Subcutaneous abdominal adipose tissue (tissue), 5 donors: ENCODE data around the gene SPEN.

Experiments used
- H3K27ac ChIP-seq: one replicate; pipeline ENCODE4 v1.7.0; 2013; ENCODE audit warnings: low read depth, mild to moderate bottlenecking, inconsistent platforms, low read length, moderate library complexity
- H3K27me3 ChIP-seq, 5 donors: one replicate each; pipeline ENCODE4 v1.7.0; 2013; ENCODE audit warnings: low read length in 5 of 5, inconsistent platforms in 1 of 5; ENCODE audit not compliant: control insufficient read depth in 5 of 5, insufficient read depth in 4 of 5
- H3K36me3 ChIP-seq, 5 donors: one replicate each; pipeline ENCODE4 v1.7.0; 2013; ENCODE audit warnings: low read length in 5 of 5; ENCODE audit not compliant: control insufficient read depth in 5 of 5, insufficient read depth in 5 of 5
- H3K4me1 ChIP-seq, 5 donors: one replicate each; pipeline ENCODE4 v1.7.0; 2013; ENCODE audit warnings: low read length in 5 of 5, mild to moderate bottlenecking in 3 of 5, moderate library complexity in 1 of 5; ENCODE audit not compliant: control insufficient read depth in 5 of 5, insufficient read depth in 5 of 5
- H3K4me3 ChIP-seq, 5 donors: one replicate each; pipeline ENCODE4 v1.7.0; 2013; ENCODE audit warnings: low read length in 5 of 5, low read depth in 1 of 5
- H3K9ac ChIP-seq, 5 donors: one replicate each; pipeline ENCODE4 v1.7.0; 2013; ENCODE audit warnings: low read length in 5 of 5, mild to moderate bottlenecking in 4 of 5, moderate library complexity in 3 of 5
- H3K9me3 ChIP-seq, 5 donors: one replicate each; pipeline ENCODE4 v1.7.0; 2013; ENCODE audit warnings: low read length in 5 of 5; ENCODE audit not compliant: control insufficient read depth in 5 of 5
- donor health status: healthy.
- donor health status: healthy.
- donor health status: healthy.
- donor health status: healthy.
- donor health status: healthy.

The SPEN gene

GRCh38 chr1:15870421-15870820 lies 22.9 kb downstream of the SPEN start:
- Histone ChIP-seq H3K4me1 (peaks cover 0 to 9% (median 5%) of the 10 kb centered on the region in 5 donors), H3K4me3 (no peak overlapping the region), H3K27me3 (no peaks in the 10 kb centered on the region), H3K36me3 (peaks cover 8 to 18% (median 12%) of the 10 kb centered on the region in 5 donors), H3K9ac (no peak overlapping the region), H3K9me3 (no peaks in the 10 kb centered on the region), H3K27ac (no peak overlapping the region)

GRCh38 chr1:15874471-15874870 lies 27.0 kb downstream of the SPEN start:
- H3K4me1 ChIP-seq = peaks cover 0 to 3% (median 0%) of the 10 kb centered on the region in 5 donors
- H3K4me3 ChIP-seq = no peak overlapping the region
- no peak overlapping the region for H3K27ac ChIP-seq
- no peaks in the 10 kb centered on the region for H3K9me3 ChIP-seq
- H3K36me3 ChIP-seq = peaks cover 18 to 24% (median 21%) of the 10 kb centered on the region in 5 donors
- no peak overlapping the region for H3K9ac ChIP-seq
- H3K27me3 ChIP-seq = no peaks in the 10 kb centered on the region

- peaks cover 19 to 24% (median 21%) of the 10 kb centered on the region in 5 donors for H3K36me3 ChIP-seq
- H3K4me1 ChIP-seq = peaks cover 0 to 6% (median 0%) of the 10 kb centered on the region in 5 donors
- no peaks in the 10 kb centered on the region for H3K27me3 ChIP-seq
- no peak overlapping the region for H3K9ac ChIP-seq
- no peak overlapping the region for H3K27ac ChIP-seq
- no peaks in the 10 kb centered on the region for H3K9me3 ChIP-seq
- H3K4me3 ChIP-seq = no peak overlapping the region
These were observed 29.0 kb downstream of the SPEN start for GRCh38 chr1:15876357-15877055.

GRCh38 chr1:15881961-15882360 lies 34.5 kb downstream of the SPEN start:
- Histone ChIP-seq H3K9me3 (no peaks in the 10 kb centered on the region), H3K4me1 (peaks cover 4 to 38% (median 36%) of the 10 kb centered on the region in 5 donors)

GRCh38 chr1:15882665-15883064 lies 35.2 kb downstream of the SPEN start:
- H3K9ac ChIP-seq = no peak overlapping the region
- no peaks in the 10 kb centered on the region for H3K9me3 ChIP-seq
- H3K36me3 ChIP-seq = peaks cover 0 to 3% (median 0%) of the 10 kb centered on the region in 5 donors
- no peak overlapping the region for H3K4me3 ChIP-seq
- peaks cover 4 to 40% (median 38%) of the 10 kb centered on the region in 5 donors for H3K4me1 ChIP-seq
- no peaks in the 10 kb centered on the region for H3K27me3 ChIP-seq
- peak overlapping the region; percentile 45 for H3K27ac ChIP-seq

More at GRCh38 chr1:15881961-15882360, 34.5 kb downstream of the SPEN start:
- H3K4me3 ChIP-seq = no peak overlapping the region
- H3K9ac ChIP-seq = no peak overlapping the region
- H3K27ac ChIP-seq = peak overlapping the region; percentile 17
- H3K27me3 ChIP-seq = no peaks in the 10 kb centered on the region
- H3K36me3 ChIP-seq = peaks cover 0 to 3% (median under 1%) of the 10 kb centered on the region in 5 donors

- Histone ChIP-seq H3K36me3 (peaks cover 0 to 3% (median 0%) of the 10 kb centered on the region in 5 donors), H3K27me3 (no peaks in the 10 kb centered on the region), H3K4me1 (peaks cover 4 to 43% (median 40%) of the 10 kb centered on the region in 5 donors), H3K27ac (peak overlapping the region; percentile 45), H3K9me3 (no peaks in the 10 kb centered on the region), H3K9ac (no peak overlapping the region), H3K4me3 (no peak overlapping the region)
These were observed 35.8 kb downstream of the SPEN start for GRCh38 chr1:15883326-15883725.

GRCh38 chr1:15884477-15884876 lies 37.0 kb downstream of the SPEN start:
- Histone ChIP-seq H3K9ac (no peak overlapping the region), H3K4me3 (no peak overlapping the region), H3K4me1 (peaks cover 4 to 44% (median 40%) of the 10 kb centered on the region in 5 donors), H3K27ac (peak overlapping the region; percentile 98), H3K27me3 (no peaks in the 10 kb centered on the region), H3K9me3 (no peaks in the 10 kb centered on the region), H3K36me3 (peaks cover 0 to 3% (median 0%) of the 10 kb centered on the region in 5 donors)

- peak overlapping the region; percentile 98 for H3K27ac ChIP-seq
- peaks cover 4 to 44% (median 40%) of the 10 kb centered on the region in 5 donors for H3K4me1 ChIP-seq
- H3K36me3 ChIP-seq = peaks cover 0 to 3% (median 0%) of the 10 kb centered on the region in 5 donors
- H3K9me3 ChIP-seq = no peaks in the 10 kb centered on the region
- H3K27me3 ChIP-seq = no peaks in the 10 kb centered on the region
- H3K9ac ChIP-seq = peak overlapping the region in 2 of 5 donors; percentile 2 to 40
- H3K4me3 ChIP-seq = peak overlapping the region in 3 of 5 donors; percentile 67 to 74 (median 74)
These were observed 37.8 kb downstream of the SPEN start for GRCh38 chr1:15885269-15885668.

- H3K9ac ChIP-seq = peak overlapping the region; percentile 53 to 79 (median 62)
These were observed 38.4 kb downstream of the SPEN start for GRCh38 chr1:15885701-15886610.

More at GRCh38 chr1:15885701-15886610, 38.4 kb downstream of the SPEN start:
- H3K9me3 ChIP-seq = no peaks in the 10 kb centered on the region
- peak overlapping the region; percentile 98 for H3K27ac ChIP-seq
- H3K4me3 ChIP-seq = peak overlapping the region; percentile 66 to 74 (median 70)
- H3K4me1 ChIP-seq = peaks cover 4 to 49% (median 38%) of the 10 kb centered on the region in 5 donors
- peaks cover 0 to 5% (median 2%) of the 10 kb centered on the region in 5 donors for H3K36me3 ChIP-seq
- no peaks in the 10 kb centered on the region for H3K27me3 ChIP-seq
